GM12872 (cell line): ENCODE data around the gene MUC13.

ENCODE experiments used
- CTCF ChIP-seq: IDR thresholded peaks from 3 replicates; pipeline ENCODE4 v1.5.1; 2011; ENCODE audit warnings: low read depth, mild to moderate bottlenecking, low read length, moderate library complexity; ENCODE audit not compliant: insufficient read depth

MUC13 gene

DNA sequence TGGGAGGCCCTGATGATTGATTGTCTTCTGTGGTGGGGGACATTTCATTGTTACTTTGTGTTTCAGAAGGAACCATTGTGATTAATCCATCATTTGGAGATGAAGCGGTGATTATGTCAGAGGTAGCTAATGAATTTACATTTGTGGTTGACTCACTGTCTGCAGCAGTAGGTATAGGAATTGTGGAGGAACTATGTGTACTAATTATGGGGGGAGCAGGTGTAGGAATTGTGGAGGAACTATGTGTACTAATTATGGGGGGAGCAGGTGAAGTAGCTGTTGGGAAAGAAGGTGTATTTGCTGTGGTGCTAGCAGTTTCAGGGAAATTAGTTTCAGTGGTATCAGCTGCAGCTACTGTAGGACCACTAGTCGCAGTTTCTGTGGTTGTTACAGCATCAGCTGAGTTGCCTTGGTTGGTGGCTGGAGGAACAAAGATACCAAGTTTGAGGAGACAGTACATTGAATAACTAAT is 6.9 kb downstream of the MUC13 start:
- TF ChIP-seq CTCF, result no peak

- no peak for TF ChIP-seq CTCF
These were observed 8.0 kb downstream of the MUC13 start for GRCh38 chr3:124926426-124927101.

GRCh38 chr3:124924741-124925140 is 9.8 kb downstream of the MUC13 start:
- no peak for TF ChIP-seq CTCF

DNA sequence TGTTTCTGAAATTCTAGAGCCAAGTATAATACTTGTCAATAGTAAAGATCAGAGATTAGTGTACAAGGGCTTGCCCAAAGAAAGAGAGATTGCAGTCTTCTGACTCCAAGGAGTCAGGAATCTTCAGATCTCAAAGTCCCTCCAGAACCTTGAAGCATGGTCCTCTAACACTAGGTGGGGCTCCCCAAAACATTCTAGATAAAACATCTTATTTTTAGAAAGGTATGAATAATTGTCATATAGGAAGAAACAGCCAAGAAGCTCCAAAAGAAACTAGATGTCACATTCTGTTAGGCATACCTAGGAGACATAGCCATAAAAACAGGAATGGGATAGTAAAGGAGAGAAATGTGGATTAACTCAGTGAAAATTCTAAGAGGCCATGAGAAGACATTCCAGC is 10.7 kb downstream of the MUC13 start:
- peak; percentile 31; the same call in 1 of the 3 replicates for TF ChIP-seq CTCF

- TF ChIP-seq CTCF, result no peak
These were observed 13.8 kb downstream of the MUC13 start for GRCh38 chr3:124920718-124921117.

DNA sequence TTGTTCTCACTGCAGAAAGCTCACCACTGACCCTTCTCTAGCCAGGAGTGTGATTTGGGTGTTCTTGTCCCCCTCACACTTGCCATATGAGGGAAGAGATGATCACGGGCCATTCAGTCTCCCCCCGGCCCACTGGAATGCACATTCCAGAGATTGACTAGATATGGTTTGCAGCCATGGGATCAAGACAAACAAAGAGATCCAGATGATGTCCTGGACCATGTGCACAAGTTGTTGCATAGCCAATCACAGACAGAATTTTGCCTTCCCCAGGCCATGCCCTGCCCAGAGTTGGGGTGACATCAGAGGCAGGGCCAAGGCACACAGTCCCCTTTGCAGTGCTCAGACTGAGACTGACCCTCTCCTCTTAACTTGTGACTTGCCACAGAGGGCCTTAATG is 14.8 kb downstream of the MUC13 start:
- no peak for TF ChIP-seq CTCF

GRCh38 chr3:124918524-124918923 is 16.0 kb downstream of the MUC13 start:
- no peak for TF ChIP-seq CTCF
